Measurements from ENCODE around the gene VDAC1.

- TF ChIP-seq CTCF (conservative IDR thresholded peaks at IDR 0.05; ENCODE audit: low read length) = no peak
- no peak for TF ChIP-seq EZH2phosphoT487 (IDR thresholded peaks at IDR 0.05; ENCODE audit: borderline replicate concordance, low read depth, low read length)
Measured at GRCh38 chr5:133994990-133995333, 9.8 kb downstream of the VDAC1 start.

All from OCI-LY7 (cell line).